Activated CD8-positive, alpha-beta memory T cell treated with anti-CD3 and anti-CD28 coated beads for 48 hours (primary cell): ENCODE data around the gene SKIC2.
"Not testable (repeated sequence)": the region's sequence is repeated elsewhere in the genome, so short reads cannot be mapped to it uniquely, and the experiment has no call there.

Experiments used
- DNase-seq, 3 experiments: peaks; one replicate each; pipeline ENCODE4 v3.0.0-alpha.2; 2020; ENCODE audit warnings: low read depth in 2 of 3, low spot score in 2 of 3

The SKIC2 gene

GRCh38 chr6:31958741-31959739 is at the start of gene SKIC2, which contains the start of gene NELFE:
SKIC2 (plus strand) TSS chr6:31959175; CDS start chr6:31959193, 18 bp downstream.
NELFE (minus strand) TSS chr6:31958971; CDS start chr6:31958446, 525 bp downstream.
- DNase-seq, result peak; percentile 88 to 98 (median 97)

GRCh38 chr6:31909298-31909697 is 49.7 kb upstream of the SKIC2 start:
- DNase-seq, result not testable (repeated sequence)

- no peak for DNase-seq
Observed at GRCh38 chr6:31911826-31912585, 47.0 kb upstream of the SKIC2 start.

GRCh38 chr6:31915351-31915750 is 43.6 kb upstream of the SKIC2 start:
- DNase-seq, result no peak

GRCh38 chr6:31915756-31916155 is 43.2 kb upstream of the SKIC2 start:
- no peak for DNase-seq

GRCh38 chr6:31918069-31918720 is 40.8 kb upstream of the SKIC2 start:
- DNase-seq, result no peak

- no peak for DNase-seq
Observed at GRCh38 chr6:31919624-31920303, 39.2 kb upstream of the SKIC2 start.

- DNase-seq, result no peak
Observed at GRCh38 chr6:31920811-31921210, 38.2 kb upstream of the SKIC2 start.

GRCh38 chr6:31922942-31923341 is 36.0 kb upstream of the SKIC2 start:
- no peak for DNase-seq

- DNase-seq, result no peak
Observed at GRCh38 chr6:31927242-31927862, 31.6 kb upstream of the SKIC2 start, which contains the start of gene C2. C2 (plus strand) TSS chr6:31927717; CDS start chr6:31927753, 36 bp downstream.

GRCh38 chr6:31927863-31928671 is 30.9 kb upstream of the SKIC2 start:
- no peak for DNase-seq

- DNase-seq, result no peak
Observed at GRCh38 chr6:31928672-31928939, 30.4 kb upstream of the SKIC2 start.

- DNase-seq, result no peak
Observed at GRCh38 chr6:31930962-31931361, 28.0 kb upstream of the SKIC2 start.

- DNase-seq, result not testable (repeated sequence)
Observed at GRCh38 chr6:31932137-31932536, 26.8 kb upstream of the SKIC2 start.

- DNase-seq, result no peak
Observed at GRCh38 chr6:31933537-31933936, 25.4 kb upstream of the SKIC2 start.

- DNase-seq, result no peak
Observed at GRCh38 chr6:31935021-31935420, 24.0 kb upstream of the SKIC2 start.

- DNase-seq, result no peak
Observed at GRCh38 chr6:31935823-31936222, 23.2 kb upstream of the SKIC2 start.

GRCh38 chr6:31940256-31940664 is 18.7 kb upstream of the SKIC2 start:
- no peak for DNase-seq

- DNase-seq, result no peak
Observed at GRCh38 chr6:31943742-31944141, 15.2 kb upstream of the SKIC2 start.

GRCh38 chr6:31945154-31945506 is 13.8 kb upstream of the SKIC2 start:
- no peak for DNase-seq
